ENCODE data around the gene SATB2.

DNA sequence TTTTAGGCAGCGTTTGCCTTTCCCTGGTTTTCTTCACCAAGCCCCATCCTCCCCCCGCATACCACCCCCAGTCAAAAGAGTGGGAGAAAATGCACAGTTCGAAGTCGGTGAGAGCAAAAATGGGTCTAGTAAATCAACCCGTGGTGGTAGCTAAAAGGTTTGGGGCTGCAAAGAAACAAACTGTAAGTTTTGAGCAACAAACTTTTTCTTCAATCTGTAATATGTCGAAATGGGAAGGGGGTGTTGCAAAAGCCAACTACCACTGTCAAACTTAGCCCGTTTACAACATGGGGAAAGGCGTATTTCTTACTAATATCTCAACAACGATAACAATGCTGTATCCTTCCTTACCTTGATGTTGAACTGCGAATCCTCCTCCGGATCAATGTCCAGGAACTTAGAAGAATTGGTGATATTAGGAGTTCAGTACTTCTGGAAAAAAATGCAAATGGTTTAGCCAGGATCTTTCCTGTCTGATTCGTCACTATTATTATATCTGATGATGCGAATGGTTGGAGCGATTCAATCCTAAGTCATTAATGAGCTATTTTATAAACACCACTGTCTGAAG, 2.4 kb upstream of the SATB2 start:
- no peak for TF ChIP-seq CTCF (IDR thresholded peaks at IDR 0.05)
- TF ChIP-seq POLR2A (IDR thresholded peaks at IDR 0.05): no peak
